HepG2 (cell line): ENCODE results near the gene STRN3. TPM values are rescaled to one million over a fixed set of nuclear protein-coding genes. Genes with fewer than 3 reads are reported as not detected.

Experiments used
- CEBPB ChIP-seq: IDR thresholded peaks from 2 replicates; pipeline ENCODE4 v1.6.1; 2011; ENCODE audit warnings: low read depth, low read length, improper control_type of control experiment, borderline replicate concordance
- CTCF ChIP-seq: sonication (generic); formaldehyde crosslinking; IDR thresholded peaks from 2 replicates; pipeline ENCODE4 v1.5.0; 2020; ENCODE audit warnings: mild to moderate bottlenecking, missing genetic modification reagents, moderate library complexity
- ELF3 ChIP-seq: IDR thresholded peaks from 2 replicates; pipeline ENCODE4 v1.6.1; 2016; ENCODE audit warnings: missing genetic modification reagents, missing compliant biosample characterization
- ETS1 ChIP-seq: sonication (generic); formaldehyde crosslinking; IDR thresholded peaks from 2 replicates; pipeline ENCODE4 v1.4.0; 2020; ENCODE audit warnings: missing genetic modification reagents
- MEIS2 ChIP-seq: sonication (generic); formaldehyde crosslinking; IDR thresholded peaks from 2 replicates; pipeline ENCODE4 v1.9.0; 2021; ENCODE audit warnings: mild to moderate bottlenecking, missing genetic modification reagents
- MTA3 ChIP-seq: sonication (generic); formaldehyde crosslinking; IDR thresholded peaks from 2 replicates; pipeline ENCODE4 v1.4.0; 2020; ENCODE audit warnings: missing genetic modification reagents
- POGK ChIP-seq: sonication (generic); formaldehyde crosslinking; conservative IDR thresholded peaks from 2 replicates; pipeline ENCODE4 v1.8.0; 2022; ENCODE audit warnings: mild to moderate bottlenecking, moderate library complexity, missing genetic modification reagents
- RAD51 ChIP-seq: fragments of 450-650 bp; IDR thresholded peaks from 2 replicates; pipeline ENCODE4 v1.6.1; 2016; ENCODE audit warnings: borderline replicate concordance
- RBM39 ChIP-seq: fragments of 200-400 bp; formaldehyde crosslinking; IDR thresholded peaks from one replicate; pipeline ENCODE4 v1.6.1; 2018; ENCODE audit warnings: antibody characterized with exemption, mild to moderate bottlenecking, low read depth, low read length; ENCODE audit not compliant: poor library complexity, severe bottlenecking
- TCF7L2 ChIP-seq: IDR thresholded peaks from 2 replicates; pipeline ENCODE4 v1.6.1; 2011; ENCODE audit warnings: mild to moderate bottlenecking, low read depth, low read length, moderate library complexity
- ZMYM4 ChIP-seq: sonication (generic); formaldehyde crosslinking; IDR thresholded peaks from 2 replicates; pipeline ENCODE4 v1.8.1; 2023; ENCODE audit warnings: mild to moderate bottlenecking, missing genetic modification reagents
- ZNF121 ChIP-seq: sonication (generic); formaldehyde crosslinking; IDR thresholded peaks from 2 replicates; pipeline ENCODE4 v1.5.0; 2020; ENCODE audit warnings: mild to moderate bottlenecking, missing genetic modification reagents
- ZNF331 ChIP-seq: sonication (generic); formaldehyde crosslinking; IDR thresholded peaks from 2 replicates; pipeline ENCODE4 v1.4.0; 2020; ENCODE audit warnings: missing genetic modification reagents
- ZNF362 ChIP-seq: sonication (generic); formaldehyde crosslinking; IDR thresholded peaks from 2 replicates; pipeline ENCODE4 v1.4.0; 2020; ENCODE audit warnings: missing genetic modification reagents, mild to moderate bottlenecking, borderline replicate concordance
- ZNF770 ChIP-seq: sonication (generic); formaldehyde crosslinking; IDR thresholded peaks from 2 replicates; pipeline ENCODE4 v1.5.0; 2020; ENCODE audit warnings: mild to moderate bottlenecking, missing genetic modification reagents
- polyA plus RNA-seq, 8 experiments: library from polyadenylated mRNA; depleted of rRNA in 3 of 8; stranded (reverse) in 7 of 8; unstranded in 1 of 8; fragments of >200 nt; fragmentation: Illumina TruSeq in 4 of 8; extraction: Trizol in 4 of 8; gene quantifications; 2 replicates each; pipeline versions ENCODE4 v1.2.1 to v1.2.3, GENCODE V29; 2011 to 2016; ENCODE audit warnings: low read depth in 4 of 8, missing spikeins in 1 of 8, mixed read lengths in 1 of 8; ENCODE audit not compliant: insufficient read depth in 1 of 8
- total RNA-seq, 5 experiments: library from RNA; depleted of rRNA; stranded (reverse); fragments of >200 nt; fragmentation: Illumina TruSeq; extraction: Trizol; gene quantifications; 2 replicates each; pipeline ENCODE4 v1.2.3, GENCODE V29; 2016; ENCODE audit warnings: low read depth in 1 of 5

The STRN3 gene
- total and polyA plus RNA-seq, 2 of the 13 experiments (the other 11 are each of a cell fraction or from before 2014, with no cell fraction given): 49.4 to 123 TPM

- no peak for TF ChIP-seq RBM39
- no peak for TF ChIP-seq POGK (CRISPR knock-in tag)
- no peak for TF ChIP-seq CTCF (CRISPR knock-in tag)
- TF ChIP-seq MEIS2 (CRISPR knock-in tag): no peak
- TF ChIP-seq ZNF362 (CRISPR knock-in tag): 0 out of 2 replicates have a peak, but pooled peaks have one; percentile 18
- peak; percentile 5; the same call in 1 of the 2 replicates for TF ChIP-seq CEBPB
- TF ChIP-seq ZMYM4 (CRISPR knock-in tag): no peak
- no peak for TF ChIP-seq MTA3 (CRISPR knock-in tag)
- TF ChIP-seq ZNF770 (CRISPR knock-in tag): peak; percentile 98
- TF ChIP-seq ZNF121 (CRISPR knock-in tag): 0 out of 2 replicates have a peak, but pooled peaks have one; percentile 18
- TF ChIP-seq ZNF331 (CRISPR knock-in tag): no peak
- TF ChIP-seq ETS1 (CRISPR knock-in tag): no peak
- no peak for TF ChIP-seq RAD51
- TF ChIP-seq TCF7L2: no peak
- TF ChIP-seq ELF3 (CRISPR knock-in tag): 0 out of 2 replicates have a peak, but pooled peaks have one; percentile 4
These were observed 3.1 kb upstream of the STRN3 start (continued) for GRCh38 chr14:31029016-31029970.
